SK-N-SH (cell line): ENCODE results near the gene PARD3B. TPM values are rescaled to one million over a fixed set of nuclear protein-coding genes. Genes with fewer than 3 reads are reported as not detected.

ENCODE experiments used
- CTCF ChIA-PET: fragments of 300-600, 350-600 bp; formaldehyde crosslinking; extraction: SDS; loops from one replicate; lab custom pipeline; 2021; lab: Yijun Ruan, JAX
- POLR2A ChIA-PET: fragments of 350-600 bp; sonication (Branson Sonifier 250); formaldehyde crosslinking; extraction: SDS; loops from one replicate; lab custom pipeline; 2020; ENCODE audit warnings: antibody characterized with exemption, inconsistent platforms; lab: Yijun Ruan, JAX
- DNase-seq: peaks from one replicate; pipeline ENCODE4 v3.0.0; 2012
- H2AFZ ChIP-seq: fragments of 200-600 bp; sonication (generic); 2 replicates; pipeline ENCODE4 v1.8.1; 2016; ENCODE audit warnings: antibody characterized with exemption, mild to moderate bottlenecking, low read depth
- H3F3A ChIP-seq: fragments of 200-600 bp; sonication (generic); replicated peaks from 2 replicates; pipeline ENCODE3; 2016; ENCODE audit warnings: antibody characterized with exemption, mild to moderate bottlenecking; ENCODE audit not compliant: insufficient read depth
- H3K27ac ChIP-seq, 2 experiments: fragments of 200-500 bp in 1 of 2; fragments of 200-600 bp in 1 of 2; sonication (Bioruptor generic) in 1 of 2; sonication (generic), shearing (Covaris generic) in 1 of 2; 2 replicates each; pipeline versions ENCODE4 v1.5.1 to v1.6.1; 2014 to 2016; ENCODE audit warnings: low read depth in 2 of 2, inconsistent platforms in 1 of 2, low read length in 1 of 2, mild to moderate bottlenecking in 1 of 2, mixed read lengths in 1 of 2
- H3K27me3 ChIP-seq: fragments of 200-600 bp; sonication (generic), shearing (Covaris generic); 2 replicates; pipeline ENCODE4 v1.6.1; 2016; ENCODE audit warnings: mixed run types; ENCODE audit not compliant: insufficient read depth
- H3K36me3 ChIP-seq, 2 experiments: fragments of 200-500 bp in 1 of 2; fragments of 200-600 bp in 1 of 2; sonication (Bioruptor generic) in 1 of 2; sonication (generic) in 1 of 2; replicated peaks in 1 of 2; 2 replicates each; pipeline versions ENCODE3 to v1.5.1; 2014 to 2016; ENCODE audit warnings: low read length in 1 of 2, mild to moderate bottlenecking in 1 of 2; ENCODE audit not compliant: insufficient read depth in 2 of 2, control insufficient read depth in 1 of 2
- H3K4me1 ChIP-seq, 2 experiments: fragments of 200-500 bp in 1 of 2; fragments of 200-600 bp in 1 of 2; sonication (Bioruptor generic) in 1 of 2; sonication (generic), shearing (Covaris generic) in 1 of 2; 2 replicates each; pipeline versions ENCODE4 v1.5.1 to v1.6.1; 2014 to 2016; ENCODE audit warnings: low read depth in 1 of 2, low read length in 1 of 2, mixed run types in 1 of 2; ENCODE audit not compliant: insufficient read depth in 2 of 2, control insufficient read depth in 1 of 2
- H3K4me2 ChIP-seq: fragments of 200-600 bp; sonication (generic), shearing (Covaris generic); 2 replicates; pipeline ENCODE4 v1.6.1; 2017; ENCODE audit warnings: mixed run types
- H3K4me3 ChIP-seq, 2 experiments: fragments of 200-500 bp in 1 of 2; fragments of 200-600 bp in 1 of 2; sonication (Bioruptor generic) in 1 of 2; sonication (generic), shearing (Covaris generic) in 1 of 2; 2 replicates each; pipeline versions ENCODE4 v1.5.1 to v1.8.1; 2014 to 2016; ENCODE audit warnings: low read depth in 2 of 2, inconsistent platforms in 1 of 2, low read length in 1 of 2, mild to moderate bottlenecking in 1 of 2, mixed read lengths in 1 of 2, moderate library complexity in 1 of 2
- H3K79me2 ChIP-seq: fragments of 200-600 bp; sonication (generic); 2 replicates; pipeline ENCODE4 v1.8.1; 2017; ENCODE audit warnings: mild to moderate bottlenecking; ENCODE audit not compliant: insufficient read depth
- H3K9ac ChIP-seq: fragments of 200-600 bp; sonication (generic); 2 replicates; pipeline ENCODE4 v1.6.1; 2017; ENCODE audit warnings: mixed run types
- H3K9me2 ChIP-seq: fragments of 200-600 bp; sonication (generic); 2 replicates; pipeline ENCODE4 v1.6.1; 2017; ENCODE audit warnings: mixed run types
- H3K9me3 ChIP-seq: fragments of 200-600 bp; sonication (generic); 2 replicates; pipeline ENCODE4 v1.6.1; 2017; ENCODE audit warnings: mixed run types, mild to moderate bottlenecking, moderate library complexity
- H4K20me1 ChIP-seq: fragments of 200-600 bp; sonication (generic); 2 replicates; pipeline ENCODE4 v1.6.1; 2017; ENCODE audit warnings: mild to moderate bottlenecking, mixed run types; ENCODE audit not compliant: insufficient read depth
- ELF1 ChIP-seq: IDR thresholded peaks from 2 replicates; pipeline ENCODE4 v1.4.0; 2012
- FOXM1 ChIP-seq: IDR thresholded peaks from 2 replicates; pipeline ENCODE4 v1.4.0; 2012; ENCODE audit warnings: low read depth, mild to moderate bottlenecking
- MEF2A ChIP-seq: IDR thresholded peaks from 2 replicates; pipeline ENCODE4 v1.4.0; 2012; ENCODE audit warnings: low read depth, borderline replicate concordance
- POLR2AphosphoS5 ChIP-seq: IDR thresholded peaks from 2 replicates; pipeline ENCODE4 v1.6.1; 2012; ENCODE audit warnings: low read depth, low read length
- RCOR1 ChIP-seq: fragments of 150-350 bp; IDR thresholded peaks from 2 replicates; pipeline ENCODE4 v1.6.1; 2017; ENCODE audit warnings: antibody characterized with exemption, low read length
- RXRA ChIP-seq: IDR thresholded peaks from 2 replicates; pipeline ENCODE4 v1.4.0; 2012; ENCODE audit warnings: low read depth, mild to moderate bottlenecking, borderline replicate concordance
- TCF12 ChIP-seq: IDR thresholded peaks from 2 replicates; pipeline ENCODE4 v1.4.0; 2012
- TEAD4 ChIP-seq: IDR thresholded peaks from 2 replicates; pipeline ENCODE4 v1.4.0; 2012; ENCODE audit warnings: mild to moderate bottlenecking, borderline replicate concordance; ENCODE audit not compliant: insufficient read depth
- USF2 ChIP-seq: fragments of 150-350 bp; IDR thresholded peaks from 2 replicates; pipeline ENCODE4 v1.6.1; 2017; ENCODE audit warnings: antibody characterized with exemption, low read length, low read depth, borderline replicate concordance
- YY1 ChIP-seq: IDR thresholded peaks from 2 replicates; pipeline ENCODE4 v1.4.0; 2012; ENCODE audit warnings: low read depth, mild to moderate bottlenecking
- WGBS: methylation state at CpG from one replicate; pipeline ENCODE4 v1.1.6; 2017; ENCODE audit warnings: low lambda C conversion rate; 5-methylcytosine and 5-hydroxymethylcytosine counted together
- polyA plus RNA-seq, 3 experiments: library from polyadenylated mRNA; depleted of rRNA; stranded (reverse); fragments of >200 nt; gene quantifications; 2 replicates each; pipeline ENCODE4 v1.2.3, GENCODE V29; 2012

Gene PARD3B
- polyA plus RNA-seq, 1 of the 3 experiments (the other 2 are of a cell fraction): 0.87 TPM

GRCh38 chr2:205505371-205505770, 960.1 kb downstream of the PARD3B start:
- H3K4me3 ChIP-seq: no peak overlapping the region
- TF ChIP-seq RCOR1 (no peak), MEF2A (no peak), USF2 (no peak)
- TF ChIP-seq, all 33 proteins: peak for 0
- no peaks in the 10 kb centered on the region for H4K20me1 ChIP-seq
- no peaks in the 10 kb centered on the region for H3K9me3 ChIP-seq
- no peaks in the 10 kb centered on the region for H3K9me2 ChIP-seq
- no peaks in the 10 kb centered on the region for H3K36me3 ChIP-seq
- no peaks in the 10 kb centered on the region for H3K27me3 ChIP-seq
- WGBS: 79% methylated on average over 2 of the region's 2 CpGs
- ChIA-PET POLR2A (no interaction called here), CTCF (interaction anchor here (0.7 kb wide), 1 partner anchor 202 kb away, joined by 3 read pairs; no protein-coding TSS in a partner anchor)
- no peaks in the 10 kb centered on the region for H3K4me1 ChIP-seq
- H3F3A ChIP-seq: no peaks in the 10 kb centered on the region
- no peak overlapping the region for H3K9ac ChIP-seq
- H3K79me2 ChIP-seq: no peaks in the 10 kb centered on the region
- H2AFZ ChIP-seq: no peak overlapping the region
- DNase-seq: no peak
- no peak overlapping the region for H3K27ac ChIP-seq
- H3K4me2 ChIP-seq: no peak overlapping the region

GRCh38 chr2:205509655-205510054, 964.4 kb downstream of the PARD3B start:
- CTCF ChIA-PET: interaction anchor here (1.5 kb wide), 1 partner anchor 57 kb away, joined by 4 read pairs; no protein-coding TSS in a partner anchor

GRCh38 chr2:205510345-205510744, 965.1 kb downstream of the PARD3B start:
- H3K4me1 ChIP-seq: no peaks in the 10 kb centered on the region
- no peak for TF ChIP-seq RCOR1
- no peak for TF ChIP-seq POLR2AphosphoS5
- TF ChIP-seq YY1: no peak
- TF ChIP-seq TEAD4: no peak
- TF ChIP-seq ELF1: no peak
- no peak overlapping the region for H3K4me3 ChIP-seq
- DNase-seq: no peak
- no peaks in the 10 kb centered on the region for H3K79me2 ChIP-seq
- POLR2A ChIA-PET: no interaction called here
- H3K9me3 ChIP-seq: no peaks in the 10 kb centered on the region
- H3K9ac ChIP-seq: no peak overlapping the region
- no peak overlapping the region for H2AFZ ChIP-seq
- CTCF ChIA-PET: interaction anchor here (1.5 kb wide), 1 partner anchor 58 kb away, joined by 4 read pairs; no protein-coding TSS in a partner anchor
- H3K27me3 ChIP-seq: no peaks in the 10 kb centered on the region
- H3K9me2 ChIP-seq: no peaks in the 10 kb centered on the region
- H3K4me2 ChIP-seq: no peak overlapping the region
- H4K20me1 ChIP-seq: no peaks in the 10 kb centered on the region
- H3K27ac ChIP-seq: no peak overlapping the region
- H3K36me3 ChIP-seq: no peaks in the 10 kb centered on the region
- WGBS: 90% methylated on average over 2 of the region's 2 CpGs
- H3F3A ChIP-seq: no peaks in the 10 kb centered on the region

More at GRCh38 chr2:205509655-205510054, 964.4 kb downstream of the PARD3B start:
- H3K4me3 ChIP-seq: no peak overlapping the region
- H3K27ac ChIP-seq: no peak overlapping the region
- H3K27me3 ChIP-seq: no peaks in the 10 kb centered on the region
- H3K79me2 ChIP-seq: no peaks in the 10 kb centered on the region
- H3K9me3 ChIP-seq: no peaks in the 10 kb centered on the region
- no peak for DNase-seq
- no peaks in the 10 kb centered on the region for H3F3A ChIP-seq
- WGBS: 93% methylated on average over 4 of the region's 4 CpGs
- POLR2A ChIA-PET: no interaction called here
- H4K20me1 ChIP-seq: no peaks in the 10 kb centered on the region
- H3K9ac ChIP-seq: no peak overlapping the region
- H3K9me2 ChIP-seq: no peaks in the 10 kb centered on the region
- no peaks in the 10 kb centered on the region for H3K36me3 ChIP-seq
- no peak for TF ChIP-seq YY1
- TF ChIP-seq FOXM1: no peak
- no peak for TF ChIP-seq TCF12
- TF ChIP-seq RCOR1: no peak
- TF ChIP-seq MEF2A: no peak
- TF ChIP-seq RXRA: no peak
- no peak overlapping the region for H3K4me2 ChIP-seq
- H2AFZ ChIP-seq: no peak overlapping the region
- H3K4me1 ChIP-seq: no peaks in the 10 kb centered on the region
